Right lung (tissue), 10 donors: ENCODE results near the gene NUMA1. TPM values are rescaled to one million over a fixed set of nuclear protein-coding genes. Genes with fewer than 3 reads are reported as not detected.
A peak's percentile ranks its signal among the peaks of the same experiment; 100 is the strongest.

ENCODE experiments used
- DNase-seq, 2 donors: peaks; one replicate each; pipeline ENCODE4 v3.0.0-alpha.2; 2013
- long read RNA-seq, 8 donors: transcript quantifications; one replicate each; lab custom pipeline, GENCODE V29; 2026
- polyA plus RNA-seq, 5 donors: library from polyadenylated mRNA; unstranded; fragments of 120-200 nt; gene quantifications; one replicate each; pipeline versions ENCODE4 v1.2.1 to v1.2.3, GENCODE V29; 2013; ENCODE audit warnings: inconsistent platforms in 1 of 5, low replicate concordance in 1 of 5; ENCODE audit not compliant: insufficient read length in 5 of 5, insufficient read depth in 1 of 5

Gene NUMA1
- 100 to 1,000 TPM; 285 to 353 (median 311) TPM for polyA plus RNA-seq
- long read RNA-seq, donor 1, transcript NUMA1-223 (14 exons, 2,766 nt): major isoform, 23 of 114 reads
- long read RNA-seq, donor 1, transcript NUMA1-230 (2 exons, 592 nt): minor isoform, 7 of 114 reads
- long read RNA-seq, donor 1, transcript NUMA1-217 (7 exons, 2,276 nt): minor isoform, 5 of 114 reads
- long read RNA-seq, donor 1, transcript NUMA1-212 (12 exons, 1,686 nt): minor isoform, 5 of 114 reads
- long read RNA-seq, donor 1, partial matches to known transcripts: 73 of 114 reads
- long read RNA-seq, donor 1, other reads (novel, unspliced or antisense): 0 of 114 reads
- long read RNA-seq, donor 2, full-length matches to known transcripts: 18 of 34 reads
- long read RNA-seq, donor 2, partial matches to known transcripts: 16 of 34 reads
- long read RNA-seq, donor 2, other reads (novel, unspliced or antisense): 0 of 34 reads
- long read RNA-seq, donor 3, transcript NUMA1-223 (14 exons, 2,766 nt): major isoform, 12 of 94 reads
- long read RNA-seq, donor 3, transcript NUMA1-230 (2 exons, 592 nt): minor isoform, 5 of 94 reads
- long read RNA-seq, donor 3, partial matches to known transcripts: 70 of 94 reads
- long read RNA-seq, donor 3, other reads (novel, unspliced or antisense): 0 of 94 reads
- long read RNA-seq, donor 4, transcript NUMA1-217 (7 exons, 2,276 nt): minor isoform, 6 of 139 reads
- long read RNA-seq, donor 4, transcript NUMA1-230 (2 exons, 592 nt): minor isoform, 6 of 139 reads
- long read RNA-seq, donor 4, transcript NUMA1-223 (14 exons, 2,766 nt): major isoform, 10 of 139 reads
- long read RNA-seq, donor 4, partial matches to known transcripts: 110 of 139 reads
- long read RNA-seq, donor 4, other reads (novel, unspliced or antisense): 0 of 139 reads
- long read RNA-seq, donor 5, transcript NUMA1-223 (14 exons, 2,766 nt): major isoform, 13 of 134 reads
- long read RNA-seq, donor 5, transcript NUMA1-230 (2 exons, 592 nt): minor isoform, 6 of 134 reads
- long read RNA-seq, donor 5, partial matches to known transcripts: 105 of 134 reads
- long read RNA-seq, donor 5, other reads (novel, unspliced or antisense): 0 of 134 reads
- long read RNA-seq, donor 6, transcript NUMA1-230 (2 exons, 592 nt): minor isoform, 5 of 81 reads
- long read RNA-seq, donor 6, transcript NUMA1-217 (7 exons, 2,276 nt): minor isoform, 7 of 81 reads
- long read RNA-seq, donor 6, transcript NUMA1-223 (14 exons, 2,766 nt): major isoform, 19 of 81 reads
- long read RNA-seq, donor 6, partial matches to known transcripts: 43 of 81 reads
- long read RNA-seq, donor 6, other reads (novel, unspliced or antisense): 0 of 81 reads
- long read RNA-seq, donor 7, transcript NUMA1-223 (14 exons, 2,766 nt): major isoform, 17 of 91 reads
- long read RNA-seq, donor 7, transcript NUMA1-217 (7 exons, 2,276 nt): minor isoform, 9 of 91 reads
- long read RNA-seq, donor 7, partial matches to known transcripts: 59 of 91 reads
- long read RNA-seq, donor 7, other reads (novel, unspliced or antisense): 0 of 91 reads
- long read RNA-seq, donor 8, partial matches to known transcripts: 0 of 6 reads
- long read RNA-seq, donor 8, other reads (novel, unspliced or antisense): 0 of 6 reads

- peak; percentile 99 to 100 for DNase-seq
These were observed at the start of gene NUMA1, which contains the start of gene LRRC51 for GRCh38 chr11:72080326-72081183. TSS of gene NUMA1 (minus strand) at chr11:72080542. CDS start at chr11:72035943, 44,599 bp downstream. TSS of gene LRRC51 (plus strand) at chr11:72080850. CDS start at chr11:72089084, 8,234 bp downstream.

- DNase-seq: no peak
These were observed 49.0 kb upstream of the NUMA1 start for GRCh38 chr11:72129381-72129780.

- DNase-seq: no peak
These were observed 47.6 kb upstream of the NUMA1 start for GRCh38 chr11:72127923-72128322.

- DNase-seq: no peak
These were observed 45.6 kb upstream of the NUMA1 start for GRCh38 chr11:72125956-72126355.

GRCh38 chr11:72124046-72124445 is 43.7 kb upstream of the NUMA1 start:
- no peak for DNase-seq

- DNase-seq: no peak
These were observed 42.8 kb upstream of the NUMA1 start for GRCh38 chr11:72123117-72123653.

GRCh38 chr11:72122607-72123006 is 42.3 kb upstream of the NUMA1 start:
- DNase-seq: no peak

- DNase-seq: no peak
These were observed 40.6 kb upstream of the NUMA1 start for GRCh38 chr11:72120930-72121329.

GRCh38 chr11:72119198-72119597 is 38.9 kb upstream of the NUMA1 start:
- no peak for DNase-seq

- DNase-seq: no peak
These were observed 35.8 kb upstream of the NUMA1 start for GRCh38 chr11:72116019-72116755.

GRCh38 chr11:72114570-72114969 is 34.2 kb upstream of the NUMA1 start:
- no peak for DNase-seq

GRCh38 chr11:72112978-72113808 is 32.9 kb upstream of the NUMA1 start:
- no peak for DNase-seq

GRCh38 chr11:72112143-72112977 is 32.0 kb upstream of the NUMA1 start, which contains the start of gene ANAPC15:
TSS of gene ANAPC15 (minus strand) at chr11:72112695. CDS start at chr11:72111276, 1,419 bp downstream.
- DNase-seq: peak; percentile 99

- no peak for DNase-seq
These were observed 31.2 kb upstream of the NUMA1 start for GRCh38 chr11:72111300-72112142.

GRCh38 chr11:72105888-72106287 is 25.5 kb upstream of the NUMA1 start, which contains the start of gene TOMT:
TSS of gene TOMT (plus strand) at chr11:72105924. CDS start at chr11:72105952, 28 bp downstream.
- no peak for DNase-seq

GRCh38 chr11:72103754-72104167 is 23.4 kb upstream of the NUMA1 start:
- DNase-seq: no peak
